SU-DHL-6 (cell line): ENCODE data around the gene CABP2.

ENCODE experiments used
- H2AFZ ChIP-seq: fragments of 200-600 bp; sonication (generic); 2 replicates; pipeline ENCODE4 v1.6.1; 2014; ENCODE audit warnings: low read depth, mild to moderate bottlenecking, moderate library complexity, mixed read lengths, antibody characterized with exemption, low read length; ENCODE audit not compliant: severe bottlenecking
- H3F3A ChIP-seq: fragments of 200-600 bp; shearing (Covaris generic); 2 replicates; pipeline ENCODE4 v1.6.0; 2016; ENCODE audit warnings: antibody characterized with exemption, mild to moderate bottlenecking; ENCODE audit not compliant: insufficient read depth
- H3K27ac ChIP-seq: fragments of 200-600 bp; sonication (generic); 2 replicates; pipeline ENCODE4 v1.5.1; 2016; ENCODE audit warnings: low read depth, mild to moderate bottlenecking, low read length, moderate library complexity, mixed read lengths
- H3K27me3 ChIP-seq: fragments of 200-600 bp; sonication (generic), shearing (Covaris generic); 2 replicates; pipeline ENCODE4 v1.6.0; 2014; ENCODE audit warnings: mild to moderate bottlenecking, low read length
- H3K36me3 ChIP-seq: fragments of 200-600 bp; sonication (generic); 2 replicates; pipeline ENCODE4 v1.6.1; 2014; ENCODE audit warnings: mild to moderate bottlenecking, low read length, mixed read lengths
- H3K4me2 ChIP-seq: fragments of 300-600, 200-600 bp; shearing (Covaris generic), sonication (generic); 2 replicates; pipeline ENCODE4 v1.6.0; 2014; ENCODE audit warnings: low read length, low read depth, mild to moderate bottlenecking; ENCODE audit not compliant: poor library complexity, severe bottlenecking
- H3K4me3 ChIP-seq: fragments of 200-600 bp; sonication (generic); 2 replicates; pipeline ENCODE4 v1.5.1; 2014; ENCODE audit warnings: antibody characterized with exemption, low read length, mild to moderate bottlenecking, mixed read lengths; ENCODE audit not compliant: insufficient read depth, poor library complexity, severe bottlenecking
- H3K79me2 ChIP-seq: fragments of 200-600 bp; sonication (generic); 2 replicates; pipeline ENCODE4 v1.6.1; 2014; ENCODE audit warnings: mild to moderate bottlenecking, low read length, moderate library complexity; ENCODE audit not compliant: insufficient read depth
- H3K9ac ChIP-seq: fragments of 200-600 bp; sonication (generic); 2 replicates; pipeline ENCODE4 v1.7.0; 2014; ENCODE audit warnings: mild to moderate bottlenecking, low read length
- H3K9me2 ChIP-seq: fragments of 200-600 bp; sonication (generic); replicated peaks from 2 replicates; pipeline ENCODE4 v1.6.1; 2014; ENCODE audit warnings: low read length; ENCODE audit not compliant: insufficient read depth
- H3K9me3 ChIP-seq: fragments of 200-600 bp; sonication (generic); 2 replicates; pipeline ENCODE4 v1.6.1; 2014; ENCODE audit warnings: low read length, mixed read lengths; ENCODE audit not compliant: insufficient read depth
- H4K20me1 ChIP-seq: fragments of 200-600 bp; sonication (generic); 2 replicates; pipeline ENCODE4 v1.6.1; 2014; ENCODE audit warnings: low read depth, mild to moderate bottlenecking, antibody characterized with exemption, low read length, moderate library complexity, mixed read lengths
- EZH2phosphoT487 ChIP-seq: fragments of 200-600 bp; sonication (generic), shearing (Covaris generic); conservative IDR thresholded peaks from 2 replicates; pipeline ENCODE4 v1.6.1; 2018; ENCODE audit warnings: mild to moderate bottlenecking, antibody characterized with exemption, low read length, moderate library complexity, mixed read lengths
- TF ChIP-seq, protein P1 (sequence below): fragments of 200-600 bp; sonication (generic); IDR thresholded peaks from one replicate; pipeline ENCODE4 v1.5.1; 2017; ENCODE audit warnings: antibody characterized with exemption, mild to moderate bottlenecking, low read length, moderate library complexity; ENCODE audit not compliant: insufficient read depth, poor library complexity, severe bottlenecking

The CABP2 gene

DNA sequence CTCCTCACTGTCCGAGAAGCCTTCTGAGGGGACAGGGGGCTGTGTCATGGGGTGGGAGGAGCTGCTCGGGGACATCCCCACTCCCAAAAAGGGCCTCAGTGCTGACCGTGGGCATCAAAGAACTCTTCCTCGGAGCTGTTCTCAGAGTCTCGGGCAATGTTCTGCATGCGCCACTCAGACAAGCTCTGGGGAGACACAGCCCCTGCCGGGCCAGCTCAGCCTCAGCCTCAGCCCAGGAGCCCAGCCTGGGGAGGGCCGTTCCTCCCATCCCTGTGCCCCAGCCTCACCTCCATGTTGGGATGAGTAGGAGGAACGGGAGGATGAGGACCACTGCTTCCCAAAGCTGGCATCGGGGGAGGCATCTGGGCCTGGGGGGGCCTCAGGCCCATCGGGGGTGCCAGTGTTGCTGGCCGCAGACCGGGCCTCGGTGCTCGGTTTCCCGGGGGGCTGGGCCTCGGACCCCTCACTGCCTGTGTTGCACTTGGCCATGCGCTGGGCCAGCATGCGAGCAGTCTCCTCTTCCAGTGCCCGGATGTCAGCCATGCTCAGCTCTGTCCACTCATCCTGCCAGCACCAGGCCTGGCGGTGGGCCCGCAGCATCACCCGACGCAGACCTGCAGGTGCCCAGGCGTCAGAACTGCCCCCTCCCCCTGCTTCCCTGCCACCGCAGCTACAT, 23.3 kb downstream of the CABP2 start:
- Histone ChIP-seq H3K27ac (no peak overlapping the region), H3K4me3 (no peak overlapping the region), H3K4me2 (no peak overlapping the region), H3K79me2 (peaks cover 16% of the 10 kb centered on the region), H2AFZ (no peak overlapping the region), H4K20me1 (no peaks in the 10 kb centered on the region; the same call in 1 of the 2 replicates), H3K9me2 (no peaks in the 10 kb centered on the region), H3K27me3 (no peaks in the 10 kb centered on the region), H3F3A (no peaks in the 10 kb centered on the region), H3K9ac (no peak overlapping the region), H3K9me3 (no peaks in the 10 kb centered on the region), H3K36me3 (no peaks in the 10 kb centered on the region)
- no peak for TF ChIP-seq EZH2phosphoT487
- TF ChIP-seq, protein P1, sequence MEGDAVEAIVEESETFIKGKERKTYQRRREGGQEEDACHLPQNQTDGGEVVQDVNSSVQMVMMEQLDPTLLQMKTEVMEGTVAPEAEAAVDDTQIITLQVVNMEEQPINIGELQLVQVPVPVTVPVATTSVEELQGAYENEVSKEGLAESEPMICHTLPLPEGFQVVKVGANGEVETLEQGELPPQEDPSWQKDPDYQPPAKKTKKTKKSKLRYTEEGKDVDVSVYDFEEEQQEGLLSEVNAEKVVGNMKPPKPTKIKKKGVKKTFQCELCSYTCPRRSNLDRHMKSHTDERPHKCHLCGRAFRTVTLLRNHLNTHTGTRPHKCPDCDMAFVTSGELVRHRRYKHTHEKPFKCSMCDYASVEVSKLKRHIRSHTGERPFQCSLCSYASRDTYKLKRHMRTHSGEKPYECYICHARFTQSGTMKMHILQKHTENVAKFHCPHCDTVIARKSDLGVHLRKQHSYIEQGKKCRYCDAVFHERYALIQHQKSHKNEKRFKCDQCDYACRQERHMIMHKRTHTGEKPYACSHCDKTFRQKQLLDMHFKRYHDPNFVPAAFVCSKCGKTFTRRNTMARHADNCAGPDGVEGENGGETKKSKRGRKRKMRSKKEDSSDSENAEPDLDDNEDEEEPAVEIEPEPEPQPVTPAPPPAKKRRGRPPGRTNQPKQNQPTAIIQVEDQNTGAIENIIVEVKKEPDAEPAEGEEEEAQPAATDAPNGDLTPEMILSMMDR: no peak

DNA sequence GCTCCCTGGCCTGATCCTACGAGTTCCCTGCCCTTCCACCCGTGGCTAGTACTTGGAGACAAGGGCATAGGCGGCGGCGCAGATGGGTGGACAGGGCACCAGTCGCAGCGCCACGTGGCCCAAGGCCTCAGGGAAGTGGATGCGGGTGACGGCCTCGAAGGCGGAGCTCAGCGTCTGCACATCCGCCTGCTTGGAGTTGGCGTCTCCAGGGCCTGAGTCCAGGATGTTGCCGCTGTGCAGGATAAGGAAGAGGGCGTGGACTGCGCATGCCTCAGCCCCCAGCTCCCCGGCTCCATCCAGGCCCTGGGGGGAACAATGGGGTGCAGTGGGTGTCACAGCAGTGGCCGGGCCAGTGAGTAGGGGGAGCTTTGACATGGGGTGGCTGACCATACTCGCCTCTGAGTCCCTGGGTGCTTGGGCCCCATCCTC, 24.7 kb downstream of the CABP2 start:
- H3K79me2 ChIP-seq: peaks cover 4% of the 10 kb centered on the region
- no peak overlapping the region for H3K27ac ChIP-seq
- no peaks in the 10 kb centered on the region for H3K9me2 ChIP-seq
- H2AFZ ChIP-seq: no peak overlapping the region
- H3F3A ChIP-seq: no peaks in the 10 kb centered on the region
- no peaks in the 10 kb centered on the region for H3K9me3 ChIP-seq
- TF ChIP-seq EZH2phosphoT487: no peak
- TF ChIP-seq, protein P1: no peak
- no peaks in the 10 kb centered on the region; the same call in 1 of the 2 replicates for H4K20me1 ChIP-seq
- H3K9ac ChIP-seq: no peak overlapping the region
- no peaks in the 10 kb centered on the region for H3K36me3 ChIP-seq
- H3K4me3 ChIP-seq: no peak overlapping the region
- no peak overlapping the region for H3K4me2 ChIP-seq
- no peaks in the 10 kb centered on the region for H3K27me3 ChIP-seq

DNA sequence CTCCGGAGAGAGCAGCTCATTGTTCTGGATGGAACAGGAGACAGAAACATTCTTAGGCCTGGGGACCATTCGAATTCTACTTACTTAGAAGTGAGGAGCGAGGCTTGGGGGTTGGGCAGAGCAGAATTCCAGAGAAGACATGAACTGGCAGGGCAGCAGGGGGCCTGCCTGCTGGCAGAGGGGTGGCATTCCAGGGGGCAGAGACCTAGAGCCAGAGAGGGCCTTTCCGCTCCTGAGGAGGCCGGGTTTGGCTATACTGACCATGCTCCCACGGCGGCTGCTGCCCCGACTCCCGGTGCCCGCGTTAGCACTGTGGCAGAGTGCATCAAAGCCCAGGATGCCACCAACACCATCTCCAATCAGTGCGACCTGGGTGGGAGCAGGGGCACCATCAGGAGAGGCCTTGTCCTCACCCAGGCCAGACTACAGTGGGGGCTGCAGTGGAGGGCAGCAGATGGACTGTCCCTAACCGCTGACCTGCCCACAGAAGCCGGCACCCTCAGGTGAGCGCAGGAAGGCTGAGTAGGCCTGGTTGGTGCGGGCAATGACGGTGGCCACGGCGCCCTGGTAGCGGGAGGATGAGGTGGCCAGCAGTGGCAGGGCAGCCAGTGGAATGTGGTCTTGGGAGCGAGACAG, 25.5 kb downstream of the CABP2 start:
- Histone ChIP-seq H2AFZ (no peak overlapping the region), H3K4me2 (no peak overlapping the region), H3K79me2 (no peaks in the 10 kb centered on the region; the same call in 1 of the 2 replicates), H3K9ac (no peak overlapping the region), H4K20me1 (no peaks in the 10 kb centered on the region), H3K27me3 (no peaks in the 10 kb centered on the region), H3K27ac (no peak overlapping the region), H3K9me3 (no peaks in the 10 kb centered on the region), H3K36me3 (no peaks in the 10 kb centered on the region), H3K9me2 (no peaks in the 10 kb centered on the region), H3F3A (no peaks in the 10 kb centered on the region), H3K4me3 (no peak overlapping the region)
- TF ChIP-seq EZH2phosphoT487: no peak
- TF ChIP-seq, protein P1: no peak
